Measurements from ENCODE around the gene KRTAP21-1.
"Not testable (repeated sequence)": the region's sequence is repeated elsewhere in the genome, so short reads cannot be mapped to it uniquely, and the experiment has no call there.

KRTAP21-1 gene
- 0 reads per million in 2 donors for total RNA-seq

DNA sequence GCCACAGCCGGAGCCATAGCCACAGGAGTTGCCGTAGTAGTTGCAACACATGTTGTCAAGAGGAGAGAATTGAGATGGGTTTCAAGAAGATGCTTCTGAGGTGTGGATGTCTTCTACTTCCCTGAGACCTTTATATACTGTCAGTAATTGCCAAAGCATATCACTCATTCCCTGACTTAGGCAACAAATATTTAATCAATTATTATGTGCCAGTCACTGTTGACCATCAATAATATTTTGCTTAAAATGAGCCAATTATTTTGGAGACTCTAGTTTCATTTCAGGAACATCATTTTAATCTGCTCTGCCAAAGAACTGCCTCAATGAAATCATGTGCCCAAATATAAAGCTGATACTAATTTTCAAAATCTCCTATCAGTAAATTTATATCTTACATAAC is at the start of gene KRTAP21-1:
TSS of gene KRTAP21-1 (minus strand) at position 101 of the 400 bp plus-strand sequence. CDS start at position 51, 50 bp downstream.
- DNase-seq: not testable (repeated sequence)

GRCh38 chr21:30800605-30801004 is 45.4 kb upstream of the KRTAP21-1 start:
- DNase-seq: no peak

DNA sequence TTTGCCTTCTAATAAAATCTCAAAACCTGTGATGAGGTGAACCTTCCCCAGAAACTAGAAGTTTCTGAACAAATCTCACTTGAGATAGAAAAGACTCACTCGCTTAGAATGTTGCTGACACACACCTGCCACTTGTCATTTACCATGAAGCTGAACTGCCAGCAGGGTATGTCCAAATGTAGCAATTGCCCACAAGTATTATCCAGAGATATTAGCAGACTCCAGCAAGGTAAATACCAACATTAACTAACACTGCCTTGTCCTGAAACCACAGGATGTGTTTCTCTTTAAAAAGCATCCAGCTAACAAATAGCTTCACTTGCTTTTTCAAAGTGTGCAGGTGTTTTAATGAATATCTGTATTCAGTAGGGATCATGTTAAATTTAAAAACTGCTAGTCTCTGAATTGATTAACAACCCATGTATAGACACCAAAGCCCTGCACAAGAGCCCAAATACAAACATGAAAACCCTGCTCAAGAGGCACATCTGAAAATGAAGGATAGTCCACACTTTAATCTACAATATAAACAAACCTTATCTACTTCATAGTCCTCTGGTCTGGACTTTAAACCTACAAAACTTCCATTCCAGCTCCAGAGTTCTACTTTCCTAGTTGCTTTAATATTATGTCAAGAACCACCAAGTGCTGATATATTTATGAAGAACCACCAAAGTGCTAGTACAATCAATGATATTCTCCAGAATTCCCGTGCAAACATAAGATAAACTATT is 38.5 kb upstream of the KRTAP21-1 start:
- DNase-seq: no peak

DNA sequence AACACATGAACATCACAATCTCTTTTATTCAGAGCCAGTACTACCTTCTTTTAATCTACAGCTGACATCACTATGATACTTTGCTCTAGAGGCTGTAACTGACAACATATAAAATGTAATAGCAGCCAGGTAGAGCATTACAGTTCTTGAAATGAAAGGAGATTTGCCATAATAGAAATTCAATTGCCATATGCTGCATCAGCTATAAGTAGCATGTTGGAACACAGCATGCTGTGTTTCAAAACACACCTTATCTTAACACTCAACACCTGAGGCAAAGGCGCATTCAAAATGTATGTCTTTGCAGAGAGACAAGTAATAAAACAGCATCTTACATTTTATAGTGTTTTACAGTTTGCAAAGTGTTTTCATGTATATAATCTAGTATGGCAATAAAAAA is 24.0 kb upstream of the KRTAP21-1 start:
- no peak for DNase-seq

DNA sequence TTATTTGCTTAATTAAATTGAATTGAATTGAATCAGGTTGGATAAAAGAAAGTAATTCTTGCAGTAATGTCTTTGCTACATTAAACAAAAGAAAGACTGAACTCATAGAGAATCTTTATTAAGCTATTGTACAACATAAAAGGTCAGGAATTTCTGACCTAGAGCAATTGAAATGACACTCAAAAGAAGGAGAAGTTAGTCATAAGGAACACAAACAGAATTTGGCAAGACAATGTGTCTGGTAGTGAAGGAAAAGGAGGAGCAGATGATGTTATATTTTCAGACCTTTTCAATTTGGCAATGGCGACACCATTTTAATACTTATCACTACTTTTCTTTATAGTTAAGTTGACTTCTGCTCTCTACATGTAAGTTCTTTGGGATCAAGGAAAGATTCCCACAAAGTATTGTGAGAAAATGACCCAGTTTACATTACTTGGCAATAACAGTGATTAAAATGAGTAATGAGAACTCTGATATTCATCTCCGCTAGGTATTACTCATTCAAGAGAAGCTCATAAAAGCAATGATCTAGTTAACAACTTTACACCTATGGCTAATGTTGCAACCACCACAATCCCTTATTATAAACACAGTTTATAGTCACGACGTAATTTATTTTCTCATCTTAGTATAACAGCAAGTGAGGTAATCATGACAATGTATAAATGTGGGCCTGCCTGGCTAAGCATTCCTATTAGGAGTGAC is 14.7 kb upstream of the KRTAP21-1 start:
- DNase-seq: no peak

DNA sequence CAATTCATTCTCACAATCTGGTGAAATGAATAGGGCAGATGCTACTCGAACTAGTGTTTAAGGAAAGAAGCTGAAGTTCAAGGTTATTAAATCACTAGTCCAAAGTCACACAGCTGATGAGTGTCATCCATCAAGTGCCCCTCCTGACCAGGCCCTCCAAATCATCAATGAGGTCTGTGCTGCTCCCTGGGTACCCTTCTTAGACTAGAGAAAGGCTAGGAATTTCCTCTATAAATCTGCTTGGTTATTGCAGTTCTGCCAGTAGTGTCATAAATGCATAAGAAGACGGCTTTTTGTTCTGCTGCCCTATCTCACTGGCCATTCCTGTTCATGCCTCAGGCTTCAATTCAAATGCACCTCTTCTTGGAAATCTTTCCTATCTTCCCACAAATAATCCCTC is 5.5 kb upstream of the KRTAP21-1 start:
- DNase-seq: no peak

GRCh38 chr21:30758306-30758705 is 3.1 kb upstream of the KRTAP21-1 start:
- no peak for DNase-seq

DNA sequence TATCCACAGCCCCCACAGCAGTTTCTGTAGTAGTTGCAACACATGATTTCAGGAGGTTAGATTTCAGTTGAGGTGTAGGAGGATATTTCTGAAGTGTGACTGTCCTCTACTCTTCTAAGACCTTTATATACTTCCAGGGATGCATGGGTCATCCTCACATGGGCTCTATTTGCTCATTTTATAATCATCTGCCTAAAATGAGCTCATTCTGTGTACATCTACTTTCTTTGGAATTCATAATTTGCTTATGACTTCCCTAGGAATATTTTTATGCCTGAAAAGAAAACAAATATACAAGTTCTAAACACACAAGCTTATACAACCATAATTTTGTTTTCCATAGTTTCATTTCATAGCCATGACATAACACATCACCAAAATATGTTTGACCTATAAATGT is 8.1 kb downstream of the KRTAP21-1 start, which contains the start of gene KRTAP21-2:
TSS of gene KRTAP21-2 (minus strand) at position 101 of the 400 bp plus-strand sequence. CDS start at position 44, 57 bp downstream.
- no peak for DNase-seq

DNA sequence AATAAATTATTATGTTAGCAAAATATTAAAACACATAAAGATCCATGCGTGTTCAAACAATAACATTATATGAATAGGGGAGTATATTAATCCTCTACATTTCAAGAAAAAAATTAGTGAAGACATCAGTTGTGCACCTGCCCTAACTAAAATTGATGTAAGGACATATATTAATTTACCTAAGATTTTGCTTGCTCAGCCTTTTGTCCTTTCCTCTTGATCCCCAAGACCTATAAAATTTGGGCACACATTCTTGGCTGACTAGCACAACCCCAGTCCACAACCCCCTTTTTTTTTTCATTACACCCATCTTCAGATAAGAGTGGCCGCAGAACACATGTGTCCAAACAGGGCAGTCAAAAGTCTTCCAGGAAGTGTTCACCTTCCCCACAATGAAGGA is 14.8 kb downstream of the KRTAP21-1 start:
- no peak for DNase-seq

DNA sequence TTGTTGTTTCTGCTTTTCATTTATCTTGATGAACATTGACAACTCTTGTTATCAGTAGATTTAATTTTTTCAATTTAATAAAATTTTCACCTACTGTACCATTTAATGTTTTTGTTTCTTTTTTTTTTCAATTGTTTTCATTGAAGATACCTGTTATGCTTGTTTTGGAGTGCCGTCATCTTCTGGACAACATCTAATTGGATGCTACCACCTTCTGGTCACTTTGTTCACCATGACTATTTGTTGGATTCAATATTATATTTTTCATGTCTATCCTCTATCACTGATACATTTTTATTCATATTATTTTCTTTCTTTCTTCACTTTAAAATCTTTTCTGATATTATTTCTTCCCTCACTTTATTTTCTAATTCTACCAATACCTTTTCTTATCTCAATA is 22.2 kb downstream of the KRTAP21-1 start:
- no peak for DNase-seq

- DNase-seq: no peak
Observed at GRCh38 chr21:30726726-30727125, 28.5 kb downstream of the KRTAP21-1 start.

- no peak for DNase-seq
Observed at GRCh38 chr21:30719401-30719800, 35.8 kb downstream of the KRTAP21-1 start.

DNA sequence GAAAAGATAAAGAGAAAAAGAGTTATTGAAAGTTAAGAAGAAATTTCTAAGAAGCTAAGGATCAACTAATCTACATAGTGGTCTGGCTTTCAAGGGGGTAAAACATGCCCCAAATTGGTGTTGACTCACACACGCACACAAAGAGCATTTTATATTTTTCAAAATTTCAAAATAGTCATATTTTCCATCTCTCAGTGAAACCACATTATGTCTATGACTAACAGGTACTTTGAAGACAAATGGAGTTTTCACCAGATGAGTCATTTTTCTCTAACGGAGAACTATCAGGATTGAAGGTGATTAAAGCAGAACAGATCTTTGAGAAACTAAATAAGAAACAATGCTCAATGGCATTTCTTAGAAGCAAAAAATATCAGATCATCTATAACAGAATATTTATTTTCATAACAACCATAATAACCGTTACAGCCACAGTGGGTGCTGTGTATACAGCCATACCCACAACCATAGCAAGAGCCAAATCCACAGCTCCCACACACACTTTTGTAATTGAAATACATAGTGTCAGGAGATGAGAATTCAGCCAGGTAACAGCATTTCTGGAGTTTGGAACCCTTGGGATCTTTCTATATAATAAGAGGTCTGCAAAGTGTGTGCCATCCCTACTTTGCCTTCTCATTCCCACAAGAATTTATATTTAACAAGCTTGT is 36.9 kb downstream of the KRTAP21-1 start, which contains the start of gene KRTAP21-3:
TSS of gene KRTAP21-3 (minus strand) at position 539 of the 671 bp plus-strand sequence. CDS start at position 521, 18 bp downstream.
- DNase-seq: no peak

- DNase-seq: no peak
Observed at GRCh38 chr21:30717105-30717504, 38.1 kb downstream of the KRTAP21-1 start.

GRCh38 chr21:30714946-30715345 is 40.3 kb downstream of the KRTAP21-1 start:
- DNase-seq: no peak

DNA sequence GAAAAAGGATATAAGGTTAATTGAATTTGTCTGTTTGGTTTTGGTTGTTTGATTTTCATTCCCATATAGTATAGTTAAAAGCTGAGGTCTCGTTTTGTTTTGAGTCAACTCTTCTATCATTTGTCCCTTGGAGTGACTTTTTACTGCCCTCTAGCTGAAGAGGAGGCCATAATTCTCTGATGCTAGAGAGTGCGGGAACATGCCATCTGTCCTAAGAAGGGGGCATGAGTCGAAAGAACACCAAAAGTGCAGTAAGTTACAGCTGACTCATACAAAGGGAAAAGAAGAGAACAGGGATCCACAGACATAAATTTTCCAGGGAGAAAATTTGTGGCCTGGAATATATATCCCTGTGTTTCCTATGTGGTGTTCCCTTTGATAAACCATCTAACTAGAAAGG is 40.8 kb downstream of the KRTAP21-1 start:
- DNase-seq: no peak

DNA sequence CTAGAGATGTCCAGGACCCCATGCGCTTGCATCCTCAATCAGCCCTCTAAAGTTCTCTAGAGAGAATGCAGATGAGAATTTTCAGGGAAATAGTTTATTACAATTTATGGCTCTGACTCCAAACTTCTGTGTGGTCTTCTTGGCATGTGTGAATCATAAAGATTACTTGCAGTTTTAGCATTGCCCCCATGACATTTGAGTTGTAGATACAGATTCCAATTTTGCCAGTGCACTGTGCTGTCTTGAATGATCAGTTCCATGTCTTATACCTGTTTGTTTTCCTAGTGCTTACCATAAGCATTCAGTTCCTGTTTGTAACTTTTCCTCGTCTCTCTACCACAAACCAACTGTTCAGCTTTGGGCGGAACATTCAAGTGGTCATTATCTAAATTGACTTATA is 41.5 kb downstream of the KRTAP21-1 start:
- DNase-seq: no peak

DNA sequence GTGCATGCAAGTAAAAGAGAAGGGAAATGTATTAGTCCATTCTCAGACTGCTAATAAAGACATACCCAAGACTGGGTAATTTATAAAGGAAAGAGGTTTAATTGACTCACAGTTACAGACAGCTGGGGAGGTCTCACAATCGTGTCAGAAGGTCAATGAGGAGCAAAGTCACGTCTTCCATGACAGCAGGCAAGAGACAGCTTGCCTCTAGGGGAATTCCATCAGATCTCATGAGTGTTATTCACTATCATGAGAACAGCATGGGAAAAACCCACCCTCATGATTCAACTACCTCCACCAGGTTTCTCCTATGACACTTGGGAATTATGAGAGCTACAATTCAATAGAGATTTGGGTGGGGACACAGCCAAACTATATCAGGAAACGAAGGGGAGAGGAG is 44.7 kb downstream of the KRTAP21-1 start:
- DNase-seq: no peak

DNA sequence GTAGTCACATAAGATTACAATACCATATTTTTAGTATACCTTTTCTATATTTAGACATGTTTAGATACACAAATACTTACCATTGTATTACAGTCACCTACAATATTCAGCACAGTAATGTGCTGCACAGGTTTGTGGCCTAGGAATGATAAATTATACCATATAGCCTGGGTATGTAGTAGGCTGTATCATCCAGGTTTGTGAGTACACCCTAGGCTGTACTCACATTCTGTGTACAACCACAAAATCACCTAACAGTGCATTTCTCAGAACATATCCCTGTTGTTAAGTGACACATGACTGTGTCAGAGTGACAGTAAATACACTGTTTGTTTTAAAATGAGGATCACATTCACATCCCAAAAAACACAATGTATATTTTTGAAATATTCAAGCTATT is 47.8 kb downstream of the KRTAP21-1 start:
- DNase-seq: no peak
